Measurements from ENCODE around the gene MRPS25.

Gene MRPS25

DNA sequence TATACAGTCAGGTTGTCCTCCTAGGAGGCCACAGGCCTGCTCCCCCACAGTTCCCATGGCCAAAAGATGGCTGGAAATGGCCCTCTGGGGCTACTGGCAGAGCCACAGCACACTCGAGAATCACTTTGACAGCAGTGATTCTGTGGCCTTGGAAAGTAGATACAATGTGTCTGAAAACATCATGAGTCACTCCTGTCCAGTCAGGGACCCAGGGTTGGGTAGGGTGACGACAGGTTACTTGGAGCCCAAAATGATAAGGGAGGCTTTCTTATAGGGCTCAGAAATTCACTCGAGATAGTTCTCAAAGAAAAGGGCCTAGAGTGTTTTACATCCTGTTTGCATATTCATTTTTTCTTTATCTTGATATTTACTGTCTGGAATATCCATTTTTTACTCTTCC, 24.3 kb downstream of the MRPS25 start:
- TF ChIP-seq, protein P1, sequence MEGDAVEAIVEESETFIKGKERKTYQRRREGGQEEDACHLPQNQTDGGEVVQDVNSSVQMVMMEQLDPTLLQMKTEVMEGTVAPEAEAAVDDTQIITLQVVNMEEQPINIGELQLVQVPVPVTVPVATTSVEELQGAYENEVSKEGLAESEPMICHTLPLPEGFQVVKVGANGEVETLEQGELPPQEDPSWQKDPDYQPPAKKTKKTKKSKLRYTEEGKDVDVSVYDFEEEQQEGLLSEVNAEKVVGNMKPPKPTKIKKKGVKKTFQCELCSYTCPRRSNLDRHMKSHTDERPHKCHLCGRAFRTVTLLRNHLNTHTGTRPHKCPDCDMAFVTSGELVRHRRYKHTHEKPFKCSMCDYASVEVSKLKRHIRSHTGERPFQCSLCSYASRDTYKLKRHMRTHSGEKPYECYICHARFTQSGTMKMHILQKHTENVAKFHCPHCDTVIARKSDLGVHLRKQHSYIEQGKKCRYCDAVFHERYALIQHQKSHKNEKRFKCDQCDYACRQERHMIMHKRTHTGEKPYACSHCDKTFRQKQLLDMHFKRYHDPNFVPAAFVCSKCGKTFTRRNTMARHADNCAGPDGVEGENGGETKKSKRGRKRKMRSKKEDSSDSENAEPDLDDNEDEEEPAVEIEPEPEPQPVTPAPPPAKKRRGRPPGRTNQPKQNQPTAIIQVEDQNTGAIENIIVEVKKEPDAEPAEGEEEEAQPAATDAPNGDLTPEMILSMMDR (IDR thresholded peaks at IDR 0.05; ENCODE audit: low read depth, low read length, missing control alignments), result no peak
- no peak overlapping the region for H3K4me3 ChIP-seq (ENCODE audit: low read depth, low read length)
- H3K27me3 ChIP-seq (replicated peaks), result no peaks in the 10 kb centered on the region
- in situ Hi-C loops (cut with HindIII; ENCODE audit: low pct_ligation_motif_present, low sequenced_read_pairs), result no loop called here
- H3K36me3 ChIP-seq (replicated peaks), result peaks cover 61% of the 10 kb centered on the region
- no peak overlapping the region for H3K27ac ChIP-seq
- peak; percentile 14 for DNase-seq

DNA sequence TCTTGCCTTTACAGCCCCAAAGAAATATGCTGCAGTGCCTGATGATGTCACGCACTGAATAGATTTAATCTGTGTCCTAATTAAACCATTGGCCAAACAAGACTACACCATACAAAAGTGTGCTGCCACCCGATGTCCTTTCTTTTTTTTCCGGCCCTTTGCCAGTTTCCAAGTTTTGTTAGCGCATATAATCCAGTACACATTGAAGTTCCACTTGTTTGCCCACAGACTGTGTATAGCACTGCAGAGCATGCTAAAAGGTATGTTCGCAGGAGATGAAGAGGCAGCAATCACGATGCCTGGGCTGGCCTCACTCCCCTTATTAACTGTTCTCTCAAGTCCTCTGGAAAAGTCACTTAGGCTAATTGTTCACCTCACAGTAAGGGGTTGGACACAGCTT, 26.8 kb downstream of the MRPS25 start:
- no peaks in the 10 kb centered on the region for H3K27me3 ChIP-seq (replicated peaks)
- H3K4me3 ChIP-seq (ENCODE audit: low read depth, low read length), result no peak overlapping the region
- in situ Hi-C loops (cut with HindIII; ENCODE audit: low pct_ligation_motif_present, low sequenced_read_pairs), result no loop called here
- TF ChIP-seq, protein P1 (IDR thresholded peaks at IDR 0.05; ENCODE audit: low read depth, low read length, missing control alignments), result no peak
- DNase-seq, result no peak
- H3K27ac ChIP-seq, result no peak overlapping the region
- H3K36me3 ChIP-seq (replicated peaks), result peaks cover 51% of the 10 kb centered on the region

DNA sequence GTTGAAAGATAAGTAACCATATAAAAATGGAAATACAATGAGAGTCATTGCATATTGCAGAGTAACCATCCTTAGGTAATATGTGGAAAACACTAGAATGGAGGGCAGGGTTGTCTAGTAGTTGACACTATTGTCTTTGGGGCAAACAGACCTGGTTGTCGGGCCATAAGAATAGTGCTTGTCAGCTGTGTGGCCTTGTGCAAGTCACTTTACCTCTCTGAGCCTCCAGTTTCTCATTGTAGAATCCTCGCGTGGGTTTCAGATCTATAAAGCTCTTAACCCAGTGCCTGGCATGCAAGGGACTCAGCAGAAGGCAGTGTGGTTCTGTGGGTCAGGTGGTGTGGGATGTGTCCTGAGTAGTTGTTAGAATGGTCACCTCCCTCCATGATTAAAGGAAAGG, 32.0 kb downstream of the MRPS25 start:
- in situ Hi-C loops (cut with HindIII; ENCODE audit: low pct_ligation_motif_present, low sequenced_read_pairs), result no loop called here
- TF ChIP-seq, protein P1 (IDR thresholded peaks at IDR 0.05; ENCODE audit: low read depth, low read length, missing control alignments), result no peak
- Histone ChIP-seq H3K36me3 (replicated peaks) (peaks cover 65% of the 10 kb centered on the region), H3K27ac (no peak overlapping the region), H3K4me3 (ENCODE audit: low read depth, low read length) (no peak overlapping the region), H3K27me3 (replicated peaks) (no peaks in the 10 kb centered on the region)
- no peak for DNase-seq

DNA sequence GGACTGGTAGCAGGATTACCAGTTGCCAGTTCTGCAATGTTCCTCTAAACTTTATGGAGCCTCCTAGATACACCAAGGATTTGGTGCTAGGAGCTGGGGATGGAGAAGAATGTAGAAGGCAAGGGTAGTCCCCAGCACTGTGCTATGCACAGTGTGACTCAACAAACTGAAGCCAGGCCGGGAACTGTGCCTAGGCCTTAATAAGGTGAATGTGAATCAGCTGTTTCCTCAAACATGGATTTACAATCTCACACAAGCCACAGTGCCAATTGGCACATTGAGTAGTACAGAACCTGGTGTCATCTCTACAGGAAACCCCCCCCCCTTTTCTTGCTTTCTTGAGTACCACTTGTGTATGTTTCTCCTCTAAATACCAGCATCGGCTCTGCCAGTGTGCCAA, 32.5 kb downstream of the MRPS25 start:
- Histone ChIP-seq H3K36me3 (replicated peaks) (peaks cover 62% of the 10 kb centered on the region), H3K4me3 (ENCODE audit: low read depth, low read length) (no peak overlapping the region), H3K27me3 (replicated peaks) (no peaks in the 10 kb centered on the region), H3K27ac (no peak overlapping the region)
- DNase-seq, result no peak
- in situ Hi-C loops (cut with HindIII; ENCODE audit: low pct_ligation_motif_present, low sequenced_read_pairs), result no loop called here
- TF ChIP-seq, protein P1 (IDR thresholded peaks at IDR 0.05; ENCODE audit: low read depth, low read length, missing control alignments), result no peak

DNA sequence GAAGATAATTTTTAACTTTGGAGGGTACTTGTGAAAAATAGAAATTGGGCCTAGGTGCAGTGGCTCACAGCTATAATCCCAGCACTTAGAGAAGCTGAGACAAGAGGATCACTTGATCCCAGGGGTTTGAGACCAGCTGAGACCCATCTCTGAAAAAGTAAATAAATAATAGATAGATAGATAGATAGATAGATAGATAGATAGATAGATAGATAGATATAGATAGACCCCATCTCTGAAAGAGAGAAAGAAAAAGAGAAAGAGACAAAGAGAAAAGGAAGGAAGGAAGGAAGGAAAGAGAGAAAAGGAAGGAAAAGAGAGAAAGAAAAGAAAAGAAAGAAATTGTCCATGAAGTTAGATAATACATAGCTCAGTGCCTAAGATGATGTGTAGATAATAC, 35.5 kb downstream of the MRPS25 start:
- Histone ChIP-seq H3K36me3 (replicated peaks) (peaks cover 58% of the 10 kb centered on the region), H3K27ac (no peak overlapping the region), H3K27me3 (replicated peaks) (no peaks in the 10 kb centered on the region), H3K4me3 (ENCODE audit: low read depth, low read length) (no peak overlapping the region)
- TF ChIP-seq, protein P1 (IDR thresholded peaks at IDR 0.05; ENCODE audit: low read depth, low read length, missing control alignments), result no peak
- in situ Hi-C loops (cut with HindIII; ENCODE audit: low pct_ligation_motif_present, low sequenced_read_pairs), result no loop called here
- no peak for DNase-seq

DNA sequence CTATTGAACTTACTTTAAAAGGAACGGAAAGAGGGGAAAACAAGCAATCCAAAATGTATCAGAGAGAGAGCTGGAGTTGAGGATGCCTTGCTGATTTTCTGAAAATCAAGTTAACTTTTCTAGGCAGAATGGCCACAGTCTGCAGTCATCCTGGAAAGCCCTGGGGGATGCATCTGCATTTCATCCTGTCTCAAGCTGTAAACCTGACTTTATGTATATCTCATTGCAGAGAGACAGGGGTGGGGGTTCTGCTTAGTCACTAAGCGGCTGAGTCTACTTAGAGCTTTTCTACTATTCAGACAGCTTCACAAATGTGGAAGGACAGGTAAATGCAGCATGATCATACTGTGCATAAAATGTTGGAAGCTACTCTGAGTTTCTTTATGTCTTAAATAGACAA, 41.4 kb downstream of the MRPS25 start:
- Histone ChIP-seq H3K4me3 (ENCODE audit: low read depth, low read length) (no peak overlapping the region), H3K27me3 (replicated peaks) (no peaks in the 10 kb centered on the region), H3K27ac (no peak overlapping the region), H3K36me3 (replicated peaks) (peaks cover 49% of the 10 kb centered on the region)
- in situ Hi-C loops (cut with HindIII; ENCODE audit: low pct_ligation_motif_present, low sequenced_read_pairs), result no loop called here
- DNase-seq, result no peak
- TF ChIP-seq, protein P1 (IDR thresholded peaks at IDR 0.05; ENCODE audit: low read depth, low read length, missing control alignments), result no peak

Measured in brain microvascular endothelial cell (primary cell).